ENCODE measurements around the gene PIGN. TPM values are rescaled to one million over a fixed set of nuclear protein-coding genes. Genes with fewer than 3 reads are reported as not detected.

PIGN gene
- total and polyA plus RNA-seq, 2 donors = 8.2 to 13.5 TPM

GRCh38 chr18:62088156-62088555 is 98.7 kb downstream of the PIGN start:
- DNase-seq (ENCODE audit: low read depth in 6 of 9, low spot score in 9 of 9) = peak in 7 of 9 donors; percentile 9 to 75 (median 24)
- H3K36me3 ChIP-seq (ENCODE audit: control insufficient read depth in 2 of 2, insufficient read depth in 2 of 2, low read length in 1 of 2) = peaks cover 3 to 5% of the 10 kb centered on the region in 2 donors
- no peak overlapping the region for H3K4me3 ChIP-seq (ENCODE audit: low read length in 2 of 2)
- H3K27me3 ChIP-seq (ENCODE audit: control insufficient read depth in 2 of 2, insufficient read depth in 1 of 2, low read length in 1 of 2) = no peaks in the 10 kb centered on the region
- no peaks in the 10 kb centered on the region for H3K9me3 ChIP-seq (ENCODE audit: control insufficient read depth in 2 of 2, insufficient read depth in 1 of 2, low read length in 1 of 2)
- 4% methylated on average over 2 of the region's 2 CpGs for WGBS
- peaks cover 3 to 5% of the 10 kb centered on the region in 2 donors for H3K4me1 ChIP-seq (ENCODE audit: control insufficient read depth in 2 of 2, insufficient read depth in 2 of 2, low read length in 2 of 2)
- no peak overlapping the region for H3K27ac ChIP-seq (ENCODE audit: low read depth in 1 of 2, low read length in 1 of 2)

- Histone ChIP-seq H3K36me3 (ENCODE audit: control insufficient read depth in 2 of 2, insufficient read depth in 2 of 2, low read length in 1 of 2) (peaks cover 3 to 5% of the 10 kb centered on the region in 2 donors), H3K4me3 (ENCODE audit: low read length in 2 of 2) (no peak overlapping the region), H3K4me1 (ENCODE audit: control insufficient read depth in 2 of 2, insufficient read depth in 2 of 2, low read length in 2 of 2) (peaks cover 3 to 5% of the 10 kb centered on the region in 2 donors), H3K9me3 (ENCODE audit: control insufficient read depth in 2 of 2, insufficient read depth in 1 of 2, low read length in 1 of 2) (no peaks in the 10 kb centered on the region), H3K27ac (ENCODE audit: low read depth in 1 of 2, low read length in 1 of 2) (no peak overlapping the region), H3K27me3 (ENCODE audit: control insufficient read depth in 2 of 2, insufficient read depth in 1 of 2, low read length in 1 of 2) (no peaks in the 10 kb centered on the region)
- WGBS = 85% methylated on average over 5 of the region's 5 CpGs
- no peak for DNase-seq (ENCODE audit: low read depth in 6 of 9, low spot score in 9 of 9)
These were observed 101.1 kb downstream of the PIGN start for GRCh38 chr18:62085756-62086155.

GRCh38 chr18:62081761-62082294 is 105.0 kb downstream of the PIGN start:
- Histone ChIP-seq H3K36me3 (ENCODE audit: control insufficient read depth in 2 of 2, insufficient read depth in 2 of 2, low read length in 1 of 2) (peaks cover 2 to 3% of the 10 kb centered on the region in 2 donors), H3K9me3 (ENCODE audit: control insufficient read depth in 2 of 2, insufficient read depth in 1 of 2, low read length in 1 of 2) (no peaks in the 10 kb centered on the region), H3K27ac (ENCODE audit: low read depth in 1 of 2, low read length in 1 of 2) (no peak overlapping the region), H3K4me1 (ENCODE audit: control insufficient read depth in 2 of 2, insufficient read depth in 2 of 2, low read length in 2 of 2) (peaks cover 3 to 5% of the 10 kb centered on the region in 2 donors), H3K27me3 (ENCODE audit: control insufficient read depth in 2 of 2, insufficient read depth in 1 of 2, low read length in 1 of 2) (no peaks in the 10 kb centered on the region), H3K4me3 (ENCODE audit: low read length in 2 of 2) (no peak overlapping the region)
- WGBS = 98% methylated on average over 1 of the region's 1 CpG
- no peak for DNase-seq (ENCODE audit: low read depth in 6 of 9, low spot score in 9 of 9)

- DNase-seq (ENCODE audit: low read depth in 6 of 9, low spot score in 9 of 9) = no peak
- H3K4me1 ChIP-seq (ENCODE audit: control insufficient read depth in 2 of 2, insufficient read depth in 2 of 2, low read length in 2 of 2) = peaks cover 3 to 5% of the 10 kb centered on the region in 2 donors
- WGBS = 99% methylated on average over 1 of the region's 1 CpG
- H3K27ac ChIP-seq (ENCODE audit: low read depth in 1 of 2, low read length in 1 of 2) = no peak overlapping the region
- H3K36me3 ChIP-seq (ENCODE audit: control insufficient read depth in 2 of 2, insufficient read depth in 2 of 2, low read length in 1 of 2) = no peaks in the 10 kb centered on the region
- no peak overlapping the region for H3K4me3 ChIP-seq (ENCODE audit: low read length in 2 of 2)
- H3K9me3 ChIP-seq (ENCODE audit: control insufficient read depth in 2 of 2, insufficient read depth in 1 of 2, low read length in 1 of 2) = no peaks in the 10 kb centered on the region
- no peaks in the 10 kb centered on the region for H3K27me3 ChIP-seq (ENCODE audit: control insufficient read depth in 2 of 2, insufficient read depth in 1 of 2, low read length in 1 of 2)
These were observed 105.6 kb downstream of the PIGN start for GRCh38 chr18:62081248-62081647.

GRCh38 chr18:62080172-62080900 is 106.5 kb downstream of the PIGN start:
- WGBS = 86% methylated on average over 5 of the region's 5 CpGs
- H3K36me3 ChIP-seq (ENCODE audit: control insufficient read depth in 2 of 2, insufficient read depth in 2 of 2, low read length in 1 of 2) = no peaks in the 10 kb centered on the region
- H3K27me3 ChIP-seq (ENCODE audit: control insufficient read depth in 2 of 2, insufficient read depth in 1 of 2, low read length in 1 of 2) = no peaks in the 10 kb centered on the region
- no peak for DNase-seq (ENCODE audit: low read depth in 6 of 9, low spot score in 9 of 9)
- H3K4me1 ChIP-seq (ENCODE audit: control insufficient read depth in 2 of 2, insufficient read depth in 2 of 2, low read length in 2 of 2) = no peaks in the 10 kb centered on the region
- H3K9me3 ChIP-seq (ENCODE audit: control insufficient read depth in 2 of 2, insufficient read depth in 1 of 2, low read length in 1 of 2) = no peaks in the 10 kb centered on the region
- H3K4me3 ChIP-seq (ENCODE audit: low read length in 2 of 2) = no peak overlapping the region
- H3K27ac ChIP-seq (ENCODE audit: low read depth in 1 of 2, low read length in 1 of 2) = no peak overlapping the region

GRCh38 chr18:62073461-62074281 is 113.2 kb downstream of the PIGN start:
- Histone ChIP-seq H3K4me3 (ENCODE audit: low read length in 2 of 2) (no peak overlapping the region), H3K27ac (ENCODE audit: low read depth in 1 of 2, low read length in 1 of 2) (no peak overlapping the region), H3K4me1 (ENCODE audit: control insufficient read depth in 2 of 2, insufficient read depth in 2 of 2, low read length in 2 of 2) (no peaks in the 10 kb centered on the region), H3K27me3 (ENCODE audit: control insufficient read depth in 2 of 2, insufficient read depth in 1 of 2, low read length in 1 of 2) (no peaks in the 10 kb centered on the region), H3K9me3 (ENCODE audit: control insufficient read depth in 2 of 2, insufficient read depth in 1 of 2, low read length in 1 of 2) (no peaks in the 10 kb centered on the region), H3K36me3 (ENCODE audit: control insufficient read depth in 2 of 2, insufficient read depth in 2 of 2, low read length in 1 of 2) (no peaks in the 10 kb centered on the region)
- 98% methylated on average over 2 of the region's 2 CpGs for WGBS
- no peak for DNase-seq (ENCODE audit: low read depth in 6 of 9, low spot score in 9 of 9)

GRCh38 chr18:62072370-62072769 is 114.5 kb downstream of the PIGN start:
- Histone ChIP-seq H3K27ac (ENCODE audit: low read depth in 1 of 2, low read length in 1 of 2) (no peak overlapping the region), H3K9me3 (ENCODE audit: control insufficient read depth in 2 of 2, insufficient read depth in 1 of 2, low read length in 1 of 2) (no peaks in the 10 kb centered on the region), H3K4me3 (ENCODE audit: low read length in 2 of 2) (no peak overlapping the region), H3K4me1 (ENCODE audit: control insufficient read depth in 2 of 2, insufficient read depth in 2 of 2, low read length in 2 of 2) (no peaks in the 10 kb centered on the region), H3K27me3 (ENCODE audit: control insufficient read depth in 2 of 2, insufficient read depth in 1 of 2, low read length in 1 of 2) (no peaks in the 10 kb centered on the region), H3K36me3 (ENCODE audit: control insufficient read depth in 2 of 2, insufficient read depth in 2 of 2, low read length in 1 of 2) (no peaks in the 10 kb centered on the region)
- no peak for DNase-seq (ENCODE audit: low read depth in 6 of 9, low spot score in 9 of 9)

GRCh38 chr18:62071071-62071470 is 115.8 kb downstream of the PIGN start:
- 83% methylated on average over 4 of the region's 4 CpGs for WGBS
- no peak for DNase-seq (ENCODE audit: low read depth in 6 of 9, low spot score in 9 of 9)
- no peaks in the 10 kb centered on the region for H3K9me3 ChIP-seq (ENCODE audit: control insufficient read depth in 2 of 2, insufficient read depth in 1 of 2, low read length in 1 of 2)

GRCh38 chr18:62070302-62070701 is 116.6 kb downstream of the PIGN start:
- 97% methylated on average over 2 of the region's 2 CpGs for WGBS
- Histone ChIP-seq H3K4me1 (ENCODE audit: control insufficient read depth in 2 of 2, insufficient read depth in 2 of 2, low read length in 2 of 2) (no peaks in the 10 kb centered on the region), H3K36me3 (ENCODE audit: control insufficient read depth in 2 of 2, insufficient read depth in 2 of 2, low read length in 1 of 2) (no peaks in the 10 kb centered on the region), H3K4me3 (ENCODE audit: low read length in 2 of 2) (no peak overlapping the region), H3K27ac (ENCODE audit: low read depth in 1 of 2, low read length in 1 of 2) (no peak overlapping the region), H3K27me3 (ENCODE audit: control insufficient read depth in 2 of 2, insufficient read depth in 1 of 2, low read length in 1 of 2) (no peaks in the 10 kb centered on the region), H3K9me3 (ENCODE audit: control insufficient read depth in 2 of 2, insufficient read depth in 1 of 2, low read length in 1 of 2) (no peaks in the 10 kb centered on the region)
- DNase-seq (ENCODE audit: low read depth in 6 of 9, low spot score in 9 of 9) = no peak

More at GRCh38 chr18:62071071-62071470, 115.8 kb downstream of the PIGN start:
- H3K4me3 ChIP-seq (ENCODE audit: low read length in 2 of 2) = no peak overlapping the region
- H3K27ac ChIP-seq (ENCODE audit: low read depth in 1 of 2, low read length in 1 of 2) = no peak overlapping the region
- H3K4me1 ChIP-seq (ENCODE audit: control insufficient read depth in 2 of 2, insufficient read depth in 2 of 2, low read length in 2 of 2) = no peaks in the 10 kb centered on the region
- H3K27me3 ChIP-seq (ENCODE audit: control insufficient read depth in 2 of 2, insufficient read depth in 1 of 2, low read length in 1 of 2) = no peaks in the 10 kb centered on the region
- no peaks in the 10 kb centered on the region for H3K36me3 ChIP-seq (ENCODE audit: control insufficient read depth in 2 of 2, insufficient read depth in 2 of 2, low read length in 1 of 2)

All from thymus (tissue), 11 donors.